ENCODE data around the gene ACSF3. TPM values are rescaled to one million over a fixed set of nuclear protein-coding genes. Genes with fewer than 3 reads are reported as not detected.

The ACSF3 gene
- total and polyA plus RNA-seq, 2 of the 4 experiments (the other 2 are of a cell fraction) = 9.5 to 14.2 TPM

DNA sequence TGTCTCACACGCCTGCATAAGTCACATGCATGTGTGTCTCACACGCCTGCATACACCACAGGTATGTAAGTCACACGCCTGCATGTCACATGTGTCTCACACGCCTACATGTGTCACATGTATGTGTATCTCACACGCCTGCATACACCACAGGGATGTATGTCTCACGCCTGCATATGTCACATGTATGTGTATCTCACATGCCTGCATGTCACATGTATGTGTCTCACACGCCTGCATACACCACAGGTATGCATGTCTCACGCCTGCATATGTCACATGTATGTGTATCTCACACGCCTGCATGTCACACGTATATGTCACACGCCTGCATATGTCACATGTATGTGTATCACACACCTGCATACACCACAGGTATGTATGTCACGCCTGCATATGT lies 64.1 kb downstream of the ACSF3 start:
- Histone ChIP-seq H4K20me1 (ENCODE audit: insufficient read depth, low read length) (peaks cover 3% of the 10 kb centered on the region; the same call in 1 of the 2 replicates), H3K36me3 (ENCODE audit: control insufficient read depth, insufficient read depth, low read length) (no peaks in the 10 kb centered on the region; the same call in 1 of the 2 replicates), H4K5ac (ENCODE audit: low read depth, low read length) (no peak overlapping the region), H3K14ac (replicated peaks; ENCODE audit: low read depth, low read length) (no peak overlapping the region), H3K9me1 (ENCODE audit: insufficient read depth, low read length) (no peaks in the 10 kb centered on the region), H2BK120ac (ENCODE audit: low read depth, low read length) (no peak overlapping the region), H2BK15ac (ENCODE audit: low read depth, low read length) (no peak overlapping the region), H3K9ac (ENCODE audit: low read depth, low read length) (no peak overlapping the region), H4K8ac (ENCODE audit: low read depth in 2 of 2, low read length in 2 of 2) (no peak overlapping the region), H3K23ac (ENCODE audit: low read depth, low read length) (no peak overlapping the region), H3K4ac (ENCODE audit: low read depth, low read length) (no peak overlapping the region), H2AK5ac (ENCODE audit: low read depth, low read length) (no peak overlapping the region), H3K56ac (ENCODE audit: extremely low read depth, insufficient read depth, low read length) (no peak overlapping the region), H2AK9ac (replicated peaks; ENCODE audit: low read depth, low read length, poor library complexity) (no peak overlapping the region), H3K4me1 (ENCODE audit: control insufficient read depth, insufficient read depth, low read length) (peaks cover 8% of the 10 kb centered on the region), H3K4me3 (ENCODE audit: insufficient read depth, low read depth, low read length) (no peak overlapping the region), H3K4me2 (ENCODE audit: low read depth, low read length) (no peak overlapping the region), H2BK20ac (ENCODE audit: low read depth, low read length) (no peak overlapping the region), H4K91ac (ENCODE audit: insufficient read depth, low read depth, low read length) (no peak overlapping the region), H3K9me3 (ENCODE audit: control insufficient read depth, insufficient read depth, low read length) (no peaks in the 10 kb centered on the region), H3K79me1 (ENCODE audit: low read depth in 1 of 2, low read length in 2 of 2) (no peaks in the 10 kb centered on the region), H3K27ac (ENCODE audit: insufficient read depth, low read length) (no peak overlapping the region), H3K18ac (ENCODE audit: low read depth, low read length) (no peak overlapping the region), H3K27me3 (ENCODE audit: control insufficient read depth, insufficient read depth, low read length) (peaks cover 2% of the 10 kb centered on the region; the same call in 1 of the 2 replicates), H2BK5ac (ENCODE audit: low read depth, low read length, poor library complexity, severe bottlenecking) (no peak overlapping the region), H2AFZ (replicated peaks; ENCODE audit: low read length, poor library complexity) (no peak overlapping the region)
- in situ Hi-C loops (cut with MboI; ENCODE audit: low sequenced_read_pairs) (no loop called here), dilution Hi-C loops (cut with HindIII; ENCODE audit: low sequenced_read_pairs, unreplicated experiment) (no loop called here), intact Hi-C loops (cut with micrococcal nuclease) (no loop called here)
- WGBS, 2 experiments (ENCODE audit: extremely low coverage in 2 of 2, insufficient read length in 1 of 2) = 92% methylated on average over 9 of the region's 12 CpGs; no CpG with 5 or more reads in 1 of the 2 experiments
- ATAC-seq (ENCODE audit: low read depth) = no peak
- DNase-seq = no peak
- ChIA-PET CTCF (no interaction called here), POLR2A (ENCODE audit: unreplicated experiment) (no interaction called here)
- BruUV-seq (replicated peaks) = no TSS peak
- TF ChIP-seq RFX5 (IDR thresholded peaks at IDR 0.05; ENCODE audit: low read depth, low read length) = no peak
